B cell (primary cell): ENCODE data around the gene NAV2. TPM values are rescaled to one million over a fixed set of nuclear protein-coding genes. Genes with fewer than 3 reads are reported as not detected.

ENCODE experiments used
- ATAC-seq: fragments of 200-7000 bp; cut with Tn5 transposase; one replicate; pipeline ENCODE4 v1.10.0; 2021; ENCODE audit warnings: low read depth, mild to moderate bottlenecking, moderate number of reproducible peaks, moderate library complexity
- CTCF ChIA-PET: fragments of 350-600 bp; sonication (Branson Sonifier 250); formaldehyde crosslinking; loops from one replicate; lab custom pipeline; 2021; ENCODE audit warnings: antibody characterized with exemption, inconsistent platforms; lab: Charles Lee
- POLR2A ChIA-PET: fragments of 350-600 bp; sonication (Branson Sonifier 250); formaldehyde crosslinking; loops from one replicate; lab custom pipeline; 2021; ENCODE audit warnings: antibody characterized with exemption; lab: Charles Lee
- DNase-seq: peaks from one replicate; pipeline ENCODE4 v3.0.0; 2013
- H2AFZ ChIP-seq: 2 replicates; pipeline ENCODE4 v1.6.1; 2012; ENCODE audit warnings: mild to moderate bottlenecking, low read depth, low read length; ENCODE audit not compliant: insufficient read depth, poor library complexity, severe bottlenecking
- H3K27ac ChIP-seq, 2 donors: 1 replicate in 1 of 2; 2 replicates in 1 of 2; pipeline ENCODE4 v1.5.1; 2012 to 2013; ENCODE audit warnings: low read length in 2 of 2, mild to moderate bottlenecking in 2 of 2, moderate library complexity in 1 of 2
- H3K27me3 ChIP-seq, 4 experiments: fragments of 200-600 bp in 1 of 4; sonication (generic) in 1 of 4; replicated peaks in 1 of 4; 1 replicate in 2 of 4; 2 replicates in 2 of 4; pipeline versions ENCODE4 v1.6.1 to v1.7.0; 2013 to 2016; ENCODE audit warnings: low read length in 3 of 4, mild to moderate bottlenecking in 2 of 4, mixed read lengths in 1 of 4, moderate library complexity in 1 of 4; ENCODE audit not compliant: insufficient read depth in 4 of 4, control insufficient read depth in 3 of 4; ENCODE audit errors: control extremely low read depth in 1 of 4
- H3K36me3 ChIP-seq, 2 experiments: replicated peaks in 1 of 2; 1 replicate in 1 of 2; 2 replicates in 1 of 2; pipeline versions ENCODE4 v1.6.1 to v1.7.1; 2013; ENCODE audit warnings: low read length in 1 of 2; ENCODE audit not compliant: insufficient read depth in 2 of 2, control insufficient read depth in 1 of 2; ENCODE audit errors: control extremely low read depth in 1 of 2, extremely low read depth in 1 of 2
- H3K4me1 ChIP-seq, 2 donors: fragments of 200-600 bp in 1 of 2; sonication (generic) in 1 of 2; 1 replicate in 1 of 2; 2 replicates in 1 of 2; pipeline versions ENCODE4 v1.5.1 to v1.6.1; 2013 to 2017; ENCODE audit warnings: low read length in 2 of 2; ENCODE audit not compliant: control insufficient read depth in 2 of 2, insufficient read depth in 2 of 2
- H3K4me2 ChIP-seq: replicated peaks from 2 replicates; pipeline ENCODE3; 2012; ENCODE audit warnings: mild to moderate bottlenecking, low read depth, low read length; ENCODE audit not compliant: poor library complexity, severe bottlenecking
- H3K4me3 ChIP-seq, 5 experiments: fragments of 200-600 bp in 1 of 5; sonication (generic) in 1 of 5; 1 replicate in 3 of 5; 2 replicates in 2 of 5; pipeline versions ENCODE4 v1.5.1 to v1.7.0; 2011 to 2016; ENCODE audit warnings: low read length in 4 of 5, mild to moderate bottlenecking in 4 of 5, low read depth in 2 of 5, control low read depth in 1 of 5, moderate library complexity in 1 of 5; ENCODE audit not compliant: insufficient read depth in 1 of 5; ENCODE audit errors: control extremely low read depth in 1 of 5, extremely low read depth in 1 of 5
- H3K79me2 ChIP-seq: fragments of 200-600 bp; sonication (generic); one replicate; pipeline ENCODE4 v1.6.0; 2016; ENCODE audit warnings: low read length; ENCODE audit not compliant: control insufficient read depth, insufficient read depth
- H3K9ac ChIP-seq: fragments of 200-600 bp; sonication (generic); 2 replicates; pipeline ENCODE4 v1.6.1; 2017; ENCODE audit warnings: mild to moderate bottlenecking, low read length, moderate library complexity
- H3K9me3 ChIP-seq, 3 donors: one replicate each; pipeline versions ENCODE4 v1.6.1 to v1.7.1; 2013; ENCODE audit warnings: low read length in 2 of 3; ENCODE audit not compliant: control insufficient read depth in 2 of 3, insufficient read depth in 1 of 3; ENCODE audit errors: control extremely low read depth in 1 of 3
- H4K20me1 ChIP-seq: 2 replicates; pipeline ENCODE4 v1.6.0; 2012; ENCODE audit warnings: mild to moderate bottlenecking, low read length; ENCODE audit not compliant: insufficient read depth, control insufficient read depth, poor library complexity, severe bottlenecking
- H3K27ac Mint-ChIP-seq: one replicate; pipeline ENCODE4 v1.8.0; 2021; ENCODE audit warnings: mixed read lengths
- H3K27me3 Mint-ChIP-seq: one replicate; pipeline ENCODE4 v1.8.0; 2021; ENCODE audit warnings: mixed read lengths
- H3K4me1 Mint-ChIP-seq: one replicate; pipeline ENCODE4 v1.8.0; 2021; ENCODE audit warnings: mixed read lengths
- H3K4me3 Mint-ChIP-seq: one replicate; pipeline ENCODE4 v1.8.0; 2021; ENCODE audit warnings: mixed read lengths
- H3K9me3 Mint-ChIP-seq: one replicate; pipeline ENCODE4 v1.8.0; 2022; ENCODE audit warnings: mixed read lengths; ENCODE audit not compliant: insufficient read depth
- CTCF ChIP-seq: fragments of 200-600 bp; IDR thresholded peaks from one replicate; pipeline ENCODE4 v1.8.0; 2022; ENCODE audit warnings: antibody characterized with exemption, mild to moderate bottlenecking
- EZH2 ChIP-seq: IDR thresholded peaks from 2 replicates; pipeline ENCODE4 v1.6.1; 2012; ENCODE audit warnings: borderline replicate concordance, low read depth, mild to moderate bottlenecking, moderate library complexity, low read length; ENCODE audit not compliant: insufficient read depth, poor library complexity, severe bottlenecking
- WGBS: methylation state at CpG from one replicate; pipeline ENCODE4 v1.1.5; 2013; ENCODE audit warnings: missing lambda C conversion rate; ENCODE audit not compliant: insufficient coverage; 5-methylcytosine and 5-hydroxymethylcytosine counted together
- intact Hi-C: fragments of 100-400 bp; cut with micrococcal nuclease; formaldehyde crosslinking; loops from one replicate; pipeline ENCODE4 v1.10.0; 2022
- polyA plus RNA-seq: library from polyadenylated mRNA; depleted of rRNA; stranded (reverse); fragments of >200 nt; gene quantifications from 2 replicates; pipeline ENCODE4 v1.2.3, GENCODE V29; 2012
- total RNA-seq, 2 donors: library from RNA; stranded (reverse); fragments of 120-200 nt in 1 of 2; gene quantifications; 1 replicate in 1 of 2; 2 replicates in 1 of 2; pipeline versions ENCODE4 v1.2.3 to v1.2.4, GENCODE V29; 2013 to 2022

NAV2 gene
- total and polyA plus RNA-seq, 2 donors (not counting 1 experiment from before 2014, with no cell fraction given), result 0.82 to 22.2 TPM

DNA sequence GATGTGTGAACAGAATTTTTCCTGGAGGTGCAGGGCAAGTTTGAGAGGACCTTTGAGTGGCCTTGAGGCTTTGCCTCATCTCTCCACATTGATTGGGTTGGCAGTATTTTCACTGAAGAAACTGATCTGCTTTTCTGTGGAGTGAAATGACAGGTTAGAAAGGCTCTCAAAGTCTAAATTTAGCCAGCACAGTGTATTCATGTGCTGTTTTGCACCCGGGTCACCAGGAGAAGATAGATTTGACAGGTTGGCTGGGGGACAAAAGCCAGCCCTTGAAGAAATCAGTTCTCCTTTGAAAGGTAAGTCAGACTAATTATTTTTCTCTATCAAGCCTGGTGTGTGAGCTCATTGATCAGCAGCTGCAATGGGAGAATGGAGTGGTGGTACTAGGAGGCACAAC is 294.7 kb downstream of the NAV2 start:
- no peak overlapping the region for H3K4me2 ChIP-seq
- POLR2A ChIA-PET, result no interaction called here
- CTCF ChIA-PET, result no interaction called here
- Mint-ChIP-seq H3K4me1 (no peaks in the 10 kb centered on the region), H3K27me3 (peaks cover 9% of the 10 kb centered on the region), H3K27ac (no peak overlapping the region), H3K9me3 (no peaks in the 10 kb centered on the region), H3K4me3 (no peak overlapping the region)
- ATAC-seq, result no peak
- H3K9me3 ChIP-seq, result no peaks in the 10 kb centered on the region
- intact Hi-C loops, result no loop called here
- no peak for DNase-seq
- no peaks in the 10 kb centered on the region for H3K36me3 ChIP-seq
- H3K4me1 ChIP-seq, result no peaks in the 10 kb centered on the region
- no peaks in the 10 kb centered on the region for H4K20me1 ChIP-seq
- no peak overlapping the region for H2AFZ ChIP-seq
- H3K27ac ChIP-seq, result no peak overlapping the region
- peaks cover 0 to 5% (median 0%) of the 10 kb centered on the region in 4 experiments for H3K27me3 ChIP-seq
- no peak overlapping the region for H3K9ac ChIP-seq
- WGBS, result 40% methylated on average over 1 of the region's 1 CpG
- H3K79me2 ChIP-seq, result no peaks in the 10 kb centered on the region
- no peak overlapping the region for H3K4me3 ChIP-seq
- TF ChIP-seq EZH2 (no peak), CTCF (no peak)

- CTCF ChIA-PET, result interaction anchor here (0.7 kb wide), 1 partner anchor 75 kb away, joined by 4 read pairs; no protein-coding TSS in a partner anchor
- H3K4me3 Mint-ChIP-seq, result no peak overlapping the region
- H2AFZ ChIP-seq, result no peak overlapping the region
Observed at GRCh38 chr11:20008190-20008870, 295.7 kb downstream of the NAV2 start.

More at GRCh38 chr11:20008190-20008870, 295.7 kb downstream of the NAV2 start:
- Histone ChIP-seq H4K20me1 (no peaks in the 10 kb centered on the region), H3K9ac (no peak overlapping the region), H3K4me2 (no peak overlapping the region), H3K9me3 (no peaks in the 10 kb centered on the region), H3K79me2 (no peaks in the 10 kb centered on the region), H3K27me3 (peaks cover 0 to 5% (median 0%) of the 10 kb centered on the region in 4 experiments), H3K27ac (no peak overlapping the region), H3K4me3 (no peak overlapping the region), H3K4me1 (no peaks in the 10 kb centered on the region), H3K36me3 (no peaks in the 10 kb centered on the region)
- WGBS, result 80% methylated on average over 1 of the region's 6 CpGs
- POLR2A ChIA-PET, result no interaction called here
- Mint-ChIP-seq H3K4me1 (no peaks in the 10 kb centered on the region), H3K27ac (no peak overlapping the region), H3K9me3 (no peaks in the 10 kb centered on the region), H3K27me3 (peaks cover 7% of the 10 kb centered on the region)
- no peak for ATAC-seq
- no peak for DNase-seq
- intact Hi-C loops, result no loop called here
- TF ChIP-seq EZH2 (no peak), CTCF (no peak)
